ENCODE measurements around the gene HEXIM2.

The HEXIM2 gene

DNA sequence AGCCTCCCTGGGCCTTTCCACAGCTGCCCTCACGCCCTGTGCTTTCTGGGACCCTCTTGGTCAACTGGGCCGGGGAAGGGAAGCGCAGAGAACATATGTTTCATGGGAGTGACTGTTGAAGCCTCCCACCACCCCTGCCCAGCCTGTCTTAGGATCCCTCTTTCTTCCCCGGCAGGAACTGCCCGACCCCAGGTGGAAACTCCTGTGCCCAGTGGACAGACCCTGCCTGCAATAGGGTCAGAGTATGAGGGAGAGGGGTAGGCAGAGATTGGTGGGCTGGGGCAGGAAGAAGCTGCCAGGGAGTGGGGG is 10.5 kb downstream of the HEXIM2 start:
- peak overlapping the region; percentile 94 for H3K27ac ChIP-seq (ENCODE audit: low read length)
- H3K9ac ChIP-seq (ENCODE audit: low read length in 2 of 2): peak overlapping the region; percentile 60 to 62
- no peaks in the 10 kb centered on the region for H3K27me3 ChIP-seq (ENCODE audit: control insufficient read depth in 1 of 2, insufficient read depth in 2 of 2, low read length in 2 of 2)
- no peaks in the 10 kb centered on the region for H3K36me3 ChIP-seq (ENCODE audit: control insufficient read depth in 2 of 2, insufficient read depth in 2 of 2, low read length in 2 of 2)
- peak overlapping the region; percentile 59 to 67 for H3K4me3 ChIP-seq (ENCODE audit: low read length in 2 of 2)
- peaks cover 33% of the 10 kb centered on the region for H3K4me1 ChIP-seq (ENCODE audit: control insufficient read depth, insufficient read depth, low read length)
- H3K9me3 ChIP-seq (ENCODE audit: control insufficient read depth in 2 of 2, low read length in 2 of 2): no peaks in the 10 kb centered on the region

DNA sequence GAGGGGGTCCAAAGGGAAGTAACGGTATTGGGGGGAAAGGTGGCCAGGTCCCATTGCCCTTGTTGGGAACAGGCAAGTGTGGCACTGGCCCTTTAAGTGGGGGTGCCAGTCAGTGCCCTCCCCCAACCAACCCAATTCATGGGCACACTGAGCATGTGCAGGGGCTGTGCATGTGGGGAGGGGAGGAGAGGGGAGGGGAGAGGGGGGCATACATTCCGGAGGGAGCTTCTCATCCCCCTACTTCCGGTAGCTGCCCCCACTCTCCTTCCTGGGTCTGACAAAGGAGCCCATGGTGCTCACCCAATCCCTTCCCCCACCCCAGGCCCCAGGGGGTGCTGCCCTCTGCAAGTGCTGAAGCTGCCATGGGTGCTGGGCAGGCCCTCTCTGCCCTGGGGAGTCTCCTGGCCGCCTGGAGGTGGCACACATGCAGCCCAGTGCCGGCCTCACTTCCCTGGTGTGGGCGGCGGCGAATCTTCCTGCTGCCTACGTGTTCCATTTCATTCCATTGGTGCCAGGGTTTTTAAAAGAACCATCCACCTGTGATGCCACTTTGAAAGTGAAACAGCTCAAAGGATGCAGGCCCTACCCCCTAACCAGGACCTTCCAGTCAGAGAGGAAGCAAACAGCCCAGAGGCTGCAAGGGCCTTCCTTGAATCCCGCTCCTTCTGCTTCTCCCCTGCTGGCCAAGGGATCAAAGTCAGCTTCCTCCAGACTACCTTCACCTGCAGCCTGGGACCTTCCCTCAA is 11.0 kb downstream of the HEXIM2 start:
- Histone ChIP-seq H3K4me1 (ENCODE audit: control insufficient read depth, insufficient read depth, low read length) (peaks cover 33% of the 10 kb centered on the region), H3K36me3 (ENCODE audit: control insufficient read depth in 2 of 2, insufficient read depth in 2 of 2, low read length in 2 of 2) (no peaks in the 10 kb centered on the region), H3K4me3 (ENCODE audit: low read length in 2 of 2) (peak overlapping the region; percentile 59 to 67), H3K9ac (ENCODE audit: low read length in 2 of 2) (peak overlapping the region; percentile 60 to 69), H3K9me3 (ENCODE audit: control insufficient read depth in 2 of 2, low read length in 2 of 2) (no peaks in the 10 kb centered on the region), H3K27me3 (ENCODE audit: control insufficient read depth in 1 of 2, insufficient read depth in 2 of 2, low read length in 2 of 2) (no peaks in the 10 kb centered on the region), H3K27ac (ENCODE audit: low read length) (peak overlapping the region; percentile 94)

DNA sequence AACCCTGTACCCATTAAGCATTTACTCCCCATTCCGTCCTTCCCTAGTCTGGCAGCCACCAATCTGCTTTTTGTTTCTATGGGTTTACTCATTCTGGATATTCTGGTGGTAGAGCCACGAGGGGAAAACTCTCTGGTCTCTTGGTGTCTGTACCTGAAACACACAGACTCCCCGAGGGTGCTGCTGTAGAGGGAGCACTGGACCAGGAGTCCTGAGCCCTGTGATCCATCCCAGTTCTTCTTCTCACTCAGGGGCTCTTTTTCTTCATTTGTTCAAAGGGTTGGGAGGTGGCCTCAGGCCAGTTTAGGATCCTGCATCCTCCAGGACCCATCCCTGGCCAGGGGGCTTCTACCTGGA is 14.1 kb downstream of the HEXIM2 start:
- Histone ChIP-seq H3K9me3 (ENCODE audit: control insufficient read depth in 2 of 2, low read length in 2 of 2) (no peaks in the 10 kb centered on the region), H3K4me3 (ENCODE audit: low read length in 2 of 2) (no peak overlapping the region), H3K27ac (ENCODE audit: low read length) (no peak overlapping the region), H3K9ac (ENCODE audit: low read length in 2 of 2) (no peak overlapping the region), H3K4me1 (ENCODE audit: control insufficient read depth, insufficient read depth, low read length) (peaks cover 23% of the 10 kb centered on the region), H3K36me3 (ENCODE audit: control insufficient read depth in 2 of 2, insufficient read depth in 2 of 2, low read length in 2 of 2) (no peaks in the 10 kb centered on the region), H3K27me3 (ENCODE audit: control insufficient read depth in 1 of 2, insufficient read depth in 2 of 2, low read length in 2 of 2) (no peaks in the 10 kb centered on the region)

DNA sequence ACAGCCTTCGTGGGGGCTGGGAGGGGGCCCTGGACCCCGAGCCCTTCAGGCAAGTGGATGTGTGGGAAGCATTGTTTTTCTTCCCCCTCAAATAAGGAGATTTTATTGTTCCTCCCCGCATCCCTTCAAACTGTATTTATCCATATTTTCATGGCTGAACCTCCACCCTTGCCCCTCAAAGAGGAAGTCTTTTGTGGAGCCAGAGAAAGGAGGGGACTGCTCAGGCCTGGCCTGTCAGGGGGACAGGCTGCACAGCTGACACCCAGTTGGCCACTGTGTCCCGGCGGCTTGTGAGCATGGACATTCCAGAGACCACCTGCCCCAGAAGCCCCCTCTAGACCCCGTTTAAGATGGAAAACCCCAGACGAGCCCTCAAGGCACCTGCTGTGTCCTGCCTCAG is 15.9 kb downstream of the HEXIM2 start:
- Histone ChIP-seq H3K4me3 (ENCODE audit: low read length in 2 of 2) (no peak overlapping the region), H3K27ac (ENCODE audit: low read length) (no peak overlapping the region), H3K9ac (ENCODE audit: low read length in 2 of 2) (no peak overlapping the region), H3K36me3 (ENCODE audit: control insufficient read depth in 2 of 2, insufficient read depth in 2 of 2, low read length in 2 of 2) (no peaks in the 10 kb centered on the region), H3K9me3 (ENCODE audit: control insufficient read depth in 2 of 2, low read length in 2 of 2) (no peaks in the 10 kb centered on the region), H3K27me3 (ENCODE audit: control insufficient read depth in 1 of 2, insufficient read depth in 2 of 2, low read length in 2 of 2) (no peaks in the 10 kb centered on the region), H3K4me1 (ENCODE audit: control insufficient read depth, insufficient read depth, low read length) (peaks cover 6% of the 10 kb centered on the region)

- no peak overlapping the region for H3K27ac ChIP-seq (ENCODE audit: low read length)
- H3K9ac ChIP-seq (ENCODE audit: low read length in 2 of 2): no peak overlapping the region
- no peaks in the 10 kb centered on the region for H3K27me3 ChIP-seq (ENCODE audit: control insufficient read depth in 1 of 2, insufficient read depth in 2 of 2, low read length in 2 of 2)
- H3K9me3 ChIP-seq (ENCODE audit: control insufficient read depth in 2 of 2, low read length in 2 of 2): no peaks in the 10 kb centered on the region
- H3K36me3 ChIP-seq (ENCODE audit: control insufficient read depth in 2 of 2, insufficient read depth in 2 of 2, low read length in 2 of 2): no peaks in the 10 kb centered on the region
- no peak overlapping the region for H3K4me3 ChIP-seq (ENCODE audit: low read length in 2 of 2)
- no peaks in the 10 kb centered on the region for H3K4me1 ChIP-seq (ENCODE audit: control insufficient read depth, insufficient read depth, low read length)
Measured at GRCh38 chr17:45184144-45184543, 22.5 kb downstream of the HEXIM2 start.

DNA sequence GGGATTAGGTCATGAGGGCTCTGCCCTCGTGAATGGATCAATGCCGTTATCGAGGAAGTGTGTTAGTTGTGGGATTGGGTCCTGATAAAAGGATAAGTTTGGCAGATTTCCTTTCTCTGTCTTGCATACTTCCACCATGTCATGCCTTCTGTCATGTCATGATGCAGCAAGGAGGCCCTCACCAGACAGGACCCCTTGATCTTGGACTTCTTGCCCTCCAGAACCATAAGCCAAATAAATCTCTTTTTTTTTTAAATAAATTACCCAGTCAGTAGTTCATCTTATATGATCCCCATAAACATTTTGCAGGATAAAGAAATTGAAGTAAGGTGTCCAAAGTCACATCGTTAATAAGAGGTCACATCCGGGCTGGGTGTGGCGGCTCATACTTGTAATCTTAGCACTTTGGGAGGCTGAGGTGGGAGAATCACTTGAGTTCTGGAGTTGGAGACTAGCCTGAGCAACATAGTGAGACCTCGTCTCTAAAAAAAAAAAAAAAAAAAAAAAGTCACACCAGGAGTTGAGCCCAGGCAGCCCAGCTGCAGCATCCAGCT is 25.2 kb downstream of the HEXIM2 start:
- no peaks in the 10 kb centered on the region for H3K4me1 ChIP-seq (ENCODE audit: control insufficient read depth, insufficient read depth, low read length)
- H3K27me3 ChIP-seq (ENCODE audit: control insufficient read depth in 1 of 2, insufficient read depth in 2 of 2, low read length in 2 of 2): no peaks in the 10 kb centered on the region
- H3K9me3 ChIP-seq (ENCODE audit: control insufficient read depth in 2 of 2, low read length in 2 of 2): no peaks in the 10 kb centered on the region
- H3K9ac ChIP-seq (ENCODE audit: low read length in 2 of 2): no peak overlapping the region
- no peak overlapping the region for H3K4me3 ChIP-seq (ENCODE audit: low read length in 2 of 2)
- no peaks in the 10 kb centered on the region for H3K36me3 ChIP-seq (ENCODE audit: control insufficient read depth in 2 of 2, insufficient read depth in 2 of 2, low read length in 2 of 2)
- no peak overlapping the region for H3K27ac ChIP-seq (ENCODE audit: low read length)

DNA sequence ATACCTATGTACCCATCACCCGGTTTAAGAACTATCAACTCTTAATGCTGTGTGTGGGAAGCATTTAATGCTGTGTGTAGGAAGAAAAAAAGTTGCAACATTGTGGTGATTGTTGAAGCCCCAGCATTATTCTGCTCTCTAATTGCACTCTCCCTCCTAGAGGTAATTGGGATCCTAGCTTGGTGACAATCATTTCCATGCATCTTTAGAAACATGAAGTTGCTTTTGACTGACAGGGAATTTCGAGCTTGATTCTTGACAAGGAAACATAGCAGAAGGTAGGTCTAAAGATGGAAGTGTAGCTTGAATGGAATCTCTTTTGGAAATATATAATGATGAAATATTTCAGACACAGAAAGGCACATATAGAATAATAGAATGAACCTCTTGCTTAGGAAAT is 27.3 kb downstream of the HEXIM2 start:
- no peak overlapping the region for H3K4me3 ChIP-seq (ENCODE audit: low read length in 2 of 2)
- no peaks in the 10 kb centered on the region for H3K36me3 ChIP-seq (ENCODE audit: control insufficient read depth in 2 of 2, insufficient read depth in 2 of 2, low read length in 2 of 2)
- no peak overlapping the region for H3K27ac ChIP-seq (ENCODE audit: low read length)
- no peak overlapping the region for H3K9ac ChIP-seq (ENCODE audit: low read length in 2 of 2)
- H3K9me3 ChIP-seq (ENCODE audit: control insufficient read depth in 2 of 2, low read length in 2 of 2): no peaks in the 10 kb centered on the region
- H3K27me3 ChIP-seq (ENCODE audit: control insufficient read depth in 1 of 2, insufficient read depth in 2 of 2, low read length in 2 of 2): no peaks in the 10 kb centered on the region
- H3K4me1 ChIP-seq (ENCODE audit: control insufficient read depth, insufficient read depth, low read length): no peaks in the 10 kb centered on the region

- peaks cover 0 to 2% of the 10 kb centered on the region in 2 donors for H3K27me3 ChIP-seq (ENCODE audit: control insufficient read depth in 1 of 2, insufficient read depth in 2 of 2, low read length in 2 of 2)
- H3K4me1 ChIP-seq (ENCODE audit: control insufficient read depth, insufficient read depth, low read length): no peaks in the 10 kb centered on the region
- no peaks in the 10 kb centered on the region for H3K9me3 ChIP-seq (ENCODE audit: control insufficient read depth in 2 of 2, low read length in 2 of 2)
- no peak overlapping the region for H3K27ac ChIP-seq (ENCODE audit: low read length)
- H3K36me3 ChIP-seq (ENCODE audit: control insufficient read depth in 2 of 2, insufficient read depth in 2 of 2, low read length in 2 of 2): no peaks in the 10 kb centered on the region
- H3K4me3 ChIP-seq (ENCODE audit: low read length in 2 of 2): no peak overlapping the region
- no peak overlapping the region for H3K9ac ChIP-seq (ENCODE audit: low read length in 2 of 2)
Measured at GRCh38 chr17:45190503-45191255, 29.0 kb downstream of the HEXIM2 start.

DNA sequence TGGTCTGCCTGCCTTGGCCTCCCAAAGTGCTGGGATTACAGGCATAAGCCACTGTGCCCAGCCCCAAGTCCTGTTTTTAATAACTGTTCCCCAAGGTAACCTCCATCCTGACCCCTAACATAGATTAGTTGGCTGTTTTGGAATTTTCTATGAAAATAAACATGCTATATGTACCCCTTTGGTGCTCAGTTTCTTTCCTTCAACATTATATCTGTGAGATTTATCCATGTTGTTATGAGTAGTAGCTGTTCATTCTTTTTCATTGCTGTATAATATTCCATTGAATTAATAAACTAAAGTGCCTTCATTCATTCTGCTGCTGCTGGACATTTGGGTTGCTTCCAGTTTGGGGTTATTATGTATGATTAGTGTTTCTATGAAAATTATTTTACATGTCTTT is 33.7 kb downstream of the HEXIM2 start:
- Histone ChIP-seq H3K27ac (ENCODE audit: low read length) (no peak overlapping the region), H3K9ac (ENCODE audit: low read length in 2 of 2) (no peak overlapping the region), H3K4me1 (ENCODE audit: control insufficient read depth, insufficient read depth, low read length) (peaks cover 13% of the 10 kb centered on the region), H3K36me3 (ENCODE audit: control insufficient read depth in 2 of 2, insufficient read depth in 2 of 2, low read length in 2 of 2) (no peaks in the 10 kb centered on the region), H3K27me3 (ENCODE audit: control insufficient read depth in 1 of 2, insufficient read depth in 2 of 2, low read length in 2 of 2) (peaks cover 0 to 2% of the 10 kb centered on the region in 2 donors), H3K4me3 (ENCODE audit: low read length in 2 of 2) (no peak overlapping the region), H3K9me3 (ENCODE audit: control insufficient read depth in 2 of 2, low read length in 2 of 2) (no peaks in the 10 kb centered on the region)

GRCh38 chr17:45197108-45197507 is 35.4 kb downstream of the HEXIM2 start:
- Histone ChIP-seq H3K9me3 (ENCODE audit: control insufficient read depth in 2 of 2, low read length in 2 of 2) (no peaks in the 10 kb centered on the region), H3K27ac (ENCODE audit: low read length) (no peak overlapping the region), H3K9ac (ENCODE audit: low read length in 2 of 2) (peak overlapping the region; percentile 55 to 58), H3K4me1 (ENCODE audit: control insufficient read depth, insufficient read depth, low read length) (peaks cover 13% of the 10 kb centered on the region), H3K4me3 (ENCODE audit: low read length in 2 of 2) (no peak overlapping the region), H3K27me3 (ENCODE audit: control insufficient read depth in 1 of 2, insufficient read depth in 2 of 2, low read length in 2 of 2) (peaks cover 0 to 2% of the 10 kb centered on the region in 2 donors), H3K36me3 (ENCODE audit: control insufficient read depth in 2 of 2, insufficient read depth in 2 of 2, low read length in 2 of 2) (no peaks in the 10 kb centered on the region)

Measured in stomach smooth muscle (tissue), 2 donors.